GM23338 (cell line): ENCODE results near the gene CABP2. TPM values are rescaled to one million over a fixed set of nuclear protein-coding genes. Genes with fewer than 3 reads are reported as not detected.

ENCODE experiments used
- ATAC-seq: fragments of 200-7000 bp; cut with Tn5 transposase; 3 replicates; pipeline ENCODE4 v1.9.1; 2020
- DNase-seq: peaks from one replicate; pipeline ENCODE4 v3.0.0-alpha.2; 2015; ENCODE audit warnings: low spot score
- H2AFZ ChIP-seq: fragments of 200-600 bp; sonication (generic); 2 replicates; pipeline ENCODE4 v1.8.0; 2016; ENCODE audit warnings: antibody characterized with exemption, mild to moderate bottlenecking, moderate library complexity
- H3F3A ChIP-seq: fragments of 200-600 bp; sonication (generic); replicated peaks from 2 replicates; pipeline ENCODE4 v1.8.0; 2017; ENCODE audit warnings: antibody characterized with exemption, mixed run types, low read depth
- H3K27ac ChIP-seq: fragments of 200-600 bp; sonication (generic); 2 replicates; pipeline ENCODE4 v1.6.1; 2016; ENCODE audit warnings: low read depth
- H3K27me3 ChIP-seq: fragments of 200-600 bp; sonication (generic); 2 replicates; pipeline ENCODE4 v1.8.0; 2016; ENCODE audit warnings: mild to moderate bottlenecking, mixed run types, moderate library complexity; ENCODE audit not compliant: insufficient read depth
- H3K36me3 ChIP-seq: fragments of 200-600 bp; sonication (generic); 2 replicates; pipeline ENCODE4 v1.8.0; 2016; ENCODE audit warnings: mild to moderate bottlenecking; ENCODE audit not compliant: insufficient read depth
- H3K4me1 ChIP-seq: fragments of 200-600 bp; sonication (generic); 2 replicates; pipeline ENCODE4 v1.8.0; 2016; ENCODE audit warnings: mild to moderate bottlenecking, moderate library complexity; ENCODE audit not compliant: insufficient read depth
- H3K4me2 ChIP-seq: fragments of 200-600 bp; sonication (generic); 2 replicates; pipeline ENCODE4 v1.7.1; 2017; ENCODE audit warnings: mixed run types
- H3K4me3 ChIP-seq: fragments of 200-600 bp; sonication (generic); 2 replicates; pipeline ENCODE4 v1.6.1; 2016; ENCODE audit warnings: mixed run types
- H3K79me2 ChIP-seq: fragments of 200-600 bp; sonication (generic); replicated peaks from 2 replicates; pipeline ENCODE4 v1.8.0; 2017; ENCODE audit warnings: mild to moderate bottlenecking; ENCODE audit not compliant: insufficient read depth
- H3K9me2 ChIP-seq: fragments of 200-600 bp; sonication (generic); 2 replicates; pipeline ENCODE4 v1.8.0; 2017; ENCODE audit not compliant: insufficient read depth
- H4K20me1 ChIP-seq: fragments of 200-600 bp; sonication (generic); replicated peaks from 2 replicates; pipeline ENCODE4 v1.8.0; 2017; ENCODE audit warnings: mild to moderate bottlenecking; ENCODE audit not compliant: insufficient read depth
- H3K27ac Mint-ChIP-seq: 2 replicates; pipeline ENCODE4 v1.8.0; 2020; ENCODE audit warnings: inconsistent platforms, mild to moderate bottlenecking, moderate library complexity, mixed read lengths
- H3K27me3 Mint-ChIP-seq: 3 replicates; pipeline ENCODE4 v1.8.0; 2022; ENCODE audit warnings: low read depth, mild to moderate bottlenecking, moderate library complexity, mixed read lengths, inconsistent platforms; ENCODE audit not compliant: insufficient read depth, poor library complexity
- H3K36me3 Mint-ChIP-seq: 3 replicates; pipeline ENCODE4 v1.8.0; 2021; ENCODE audit warnings: low read depth, mild to moderate bottlenecking, inconsistent platforms, moderate library complexity, mixed read lengths
- H3K4me1 Mint-ChIP-seq: 3 replicates; pipeline ENCODE4 v1.8.0; 2020; ENCODE audit warnings: mild to moderate bottlenecking, inconsistent platforms, mixed read lengths
- H3K4me3 Mint-ChIP-seq: 3 replicates; pipeline ENCODE4 v1.8.0; 2021; ENCODE audit warnings: moderate library complexity, mild to moderate bottlenecking, inconsistent platforms, mixed read lengths
- H3K9me3 Mint-ChIP-seq: 3 replicates; pipeline ENCODE4 v1.8.0; 2020; ENCODE audit warnings: moderate library complexity, mild to moderate bottlenecking, inconsistent platforms, mixed read lengths
- CREB1 ChIP-seq: fragments of 250-450 bp; sonication (Bioruptor Pico); IDR thresholded peaks from 2 replicates; pipeline ENCODE4 v1.5.0; 2020; ENCODE audit warnings: low read depth, mild to moderate bottlenecking, moderate library complexity
- EZH2 ChIP-seq: fragments of 200-600 bp; sonication (generic); IDR thresholded peaks from one replicate; pipeline ENCODE4 v1.8.0; 2017; ENCODE audit warnings: antibody characterized with exemption, mild to moderate bottlenecking, low read depth; ENCODE audit not compliant: unreplicated experiment
- EZH2phosphoT487 ChIP-seq: fragments of 200-600 bp; sonication (generic); IDR thresholded peaks from one replicate; pipeline ENCODE4 v1.8.1; 2018; ENCODE audit warnings: antibody characterized with exemption; ENCODE audit not compliant: unreplicated experiment
- JUNB ChIP-seq: IDR thresholded peaks from one replicate; pipeline ENCODE4 v1.6.1; 2016; ENCODE audit warnings: antibody characterized with exemption; ENCODE audit not compliant: unreplicated experiment
- NANOG ChIP-seq: IDR thresholded peaks from 2 replicates; pipeline ENCODE4 v1.6.1; 2016; ENCODE audit warnings: antibody characterized with exemption, borderline replicate concordance
- POLR2AphosphoS5 ChIP-seq: IDR thresholded peaks from 2 replicates; pipeline ENCODE4 v1.6.1; 2016; ENCODE audit warnings: antibody characterized with exemption, low read depth
- STAT1 ChIP-seq: IDR thresholded peaks from one replicate; pipeline ENCODE4 v1.6.1; 2016; ENCODE audit warnings: antibody characterized with exemption; ENCODE audit not compliant: unreplicated experiment
- ZNF114 ChIP-seq: fragments of 250-450 bp; sonication (Bioruptor Pico); IDR thresholded peaks from 2 replicates; pipeline ENCODE4 v1.5.0; 2020; ENCODE audit warnings: mild to moderate bottlenecking, moderate library complexity
- ZNF331 ChIP-seq: fragments of 250-450 bp; sonication (Bioruptor Pico); IDR thresholded peaks from 2 replicates; pipeline ENCODE4 v1.5.0; 2020; ENCODE audit warnings: low read depth, mild to moderate bottlenecking, moderate library complexity
- polyA plus RNA-seq: library from polyadenylated mRNA; unstranded; fragments of >200 nt; fragmentation: Nextera tagmentation; extraction: Ambion mirVana; gene quantifications from 2 replicates; pipeline ENCODE4 v1.2.1, GENCODE V29; 2016
- total RNA-seq: library from RNA; depleted of rRNA; stranded (reverse); fragments of >200 nt; shearing (Covaris generic); gene quantifications from 2 replicates; pipeline ENCODE4 v1.2.3, GENCODE V29; 2014
- TF ChIP-seq, protein P1 (sequence below): IDR thresholded peaks from 2 replicates; pipeline ENCODE4 v1.6.1; 2016; ENCODE audit warnings: antibody characterized with exemption
- TF ChIP-seq, protein P2 (sequence below), 2 experiments: fragments of 200-600 bp in 1 of 2; sonication (generic) in 1 of 2; conservative IDR thresholded peaks; 2 replicates each; pipeline versions ENCODE4 v1.5.1 to v1.6.1; 2016 to 2017; ENCODE audit warnings: antibody characterized with exemption in 2 of 2, low read depth in 2 of 2, mild to moderate bottlenecking in 2 of 2, moderate library complexity in 1 of 2
- TF ChIP-seq, protein P3 (sequence below): fragments of 250-450 bp; sonication (Bioruptor Pico); IDR thresholded peaks from 2 replicates; pipeline ENCODE4 v1.5.0; 2020; ENCODE audit warnings: mild to moderate bottlenecking, moderate library complexity
- TF ChIP-seq, protein P4 (sequence below): IDR thresholded peaks from one replicate; pipeline ENCODE4 v1.6.1; 2018; ENCODE audit warnings: antibody characterized with exemption; ENCODE audit not compliant: unreplicated experiment

CABP2 gene
- total and polyA plus RNA-seq, 2 experiments from 2014 or later, result not detected

DNA sequence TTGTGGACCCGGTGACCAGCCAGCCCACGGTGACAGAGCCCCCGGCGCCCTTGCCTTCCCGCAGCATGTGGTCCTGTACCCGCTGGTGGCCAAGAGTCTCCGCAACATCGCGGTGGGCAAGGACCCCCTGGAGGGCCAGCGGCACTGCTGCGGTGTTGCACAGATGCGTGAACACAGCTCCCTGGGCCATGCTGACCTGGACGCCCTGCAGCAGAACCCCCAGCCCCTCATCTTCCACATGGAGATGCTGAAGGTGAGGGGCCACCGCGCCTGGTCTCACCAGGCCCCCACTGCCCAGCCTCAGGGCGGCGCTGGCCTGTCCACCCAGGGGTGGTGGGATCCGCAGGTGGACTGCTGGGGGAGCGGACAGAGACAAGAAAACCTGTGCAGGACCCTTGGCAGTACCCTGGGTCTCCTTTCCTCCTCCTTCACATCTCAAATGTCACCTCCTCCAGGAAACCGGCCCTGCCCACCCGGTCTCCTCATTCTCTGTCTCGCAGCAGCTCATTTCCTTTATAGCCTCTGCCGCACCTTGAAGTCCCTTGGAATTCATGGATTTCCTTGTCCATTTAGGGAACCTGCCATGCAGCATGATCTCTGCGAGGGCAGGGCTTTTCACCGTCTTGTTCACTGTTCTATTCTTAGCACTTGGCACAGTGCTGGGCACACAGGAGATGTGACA lies 33.9 kb downstream of the CABP2 start:
- H3K79me2 ChIP-seq, result no peaks in the 10 kb centered on the region
- no peaks in the 10 kb centered on the region for H3K9me2 ChIP-seq
- no peaks in the 10 kb centered on the region; the same call in 1 of the 2 replicates for H4K20me1 ChIP-seq
- H3K4me1 ChIP-seq, result no peaks in the 10 kb centered on the region
- H2AFZ ChIP-seq, result no peak overlapping the region
- H3F3A ChIP-seq, result 0 out of 2 replicates have a peak, but pooled peaks cover 3% of the 10 kb centered on the region
- no peaks in the 10 kb centered on the region for H3K27me3 ChIP-seq
- Mint-ChIP-seq H3K4me3 (no peak overlapping the region; the same call in 2 of the 3 replicates), H3K4me1 (peaks cover 14% of the 10 kb centered on the region), H3K27ac (no peak overlapping the region), H3K9me3 (no peaks in the 10 kb centered on the region; the same call in 2 of the 3 replicates), H3K36me3 (peaks cover 14% of the 10 kb centered on the region; the same call in 1 of the 3 replicates), H3K27me3 (peaks cover 9% of the 10 kb centered on the region)
- H3K4me2 ChIP-seq, result no peak overlapping the region
- TF ChIP-seq EZH2phosphoT487 (no peak), EZH2 (no peak), CREB1 (CRISPR knock-in tag) (no peak), ZNF331 (CRISPR knock-in tag) (no peak), ZNF114 (CRISPR knock-in tag) (no peak), NANOG (no peak), JUNB (no peak), STAT1 (no peak), POLR2AphosphoS5 (no peak)
- TF ChIP-seq, protein P1, sequence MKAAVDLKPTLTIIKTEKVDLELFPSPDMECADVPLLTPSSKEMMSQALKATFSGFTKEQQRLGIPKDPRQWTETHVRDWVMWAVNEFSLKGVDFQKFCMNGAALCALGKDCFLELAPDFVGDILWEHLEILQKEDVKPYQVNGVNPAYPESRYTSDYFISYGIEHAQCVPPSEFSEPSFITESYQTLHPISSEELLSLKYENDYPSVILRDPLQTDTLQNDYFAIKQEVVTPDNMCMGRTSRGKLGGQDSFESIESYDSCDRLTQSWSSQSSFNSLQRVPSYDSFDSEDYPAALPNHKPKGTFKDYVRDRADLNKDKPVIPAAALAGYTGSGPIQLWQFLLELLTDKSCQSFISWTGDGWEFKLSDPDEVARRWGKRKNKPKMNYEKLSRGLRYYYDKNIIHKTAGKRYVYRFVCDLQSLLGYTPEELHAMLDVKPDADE, result no peak
- TF ChIP-seq, protein P2, sequence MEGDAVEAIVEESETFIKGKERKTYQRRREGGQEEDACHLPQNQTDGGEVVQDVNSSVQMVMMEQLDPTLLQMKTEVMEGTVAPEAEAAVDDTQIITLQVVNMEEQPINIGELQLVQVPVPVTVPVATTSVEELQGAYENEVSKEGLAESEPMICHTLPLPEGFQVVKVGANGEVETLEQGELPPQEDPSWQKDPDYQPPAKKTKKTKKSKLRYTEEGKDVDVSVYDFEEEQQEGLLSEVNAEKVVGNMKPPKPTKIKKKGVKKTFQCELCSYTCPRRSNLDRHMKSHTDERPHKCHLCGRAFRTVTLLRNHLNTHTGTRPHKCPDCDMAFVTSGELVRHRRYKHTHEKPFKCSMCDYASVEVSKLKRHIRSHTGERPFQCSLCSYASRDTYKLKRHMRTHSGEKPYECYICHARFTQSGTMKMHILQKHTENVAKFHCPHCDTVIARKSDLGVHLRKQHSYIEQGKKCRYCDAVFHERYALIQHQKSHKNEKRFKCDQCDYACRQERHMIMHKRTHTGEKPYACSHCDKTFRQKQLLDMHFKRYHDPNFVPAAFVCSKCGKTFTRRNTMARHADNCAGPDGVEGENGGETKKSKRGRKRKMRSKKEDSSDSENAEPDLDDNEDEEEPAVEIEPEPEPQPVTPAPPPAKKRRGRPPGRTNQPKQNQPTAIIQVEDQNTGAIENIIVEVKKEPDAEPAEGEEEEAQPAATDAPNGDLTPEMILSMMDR (conservative IDR thresholded peaks at IDR 0.05; ENCODE audit: low read depth in 2 of 2), result no peak
- TF ChIP-seq, protein P3, sequence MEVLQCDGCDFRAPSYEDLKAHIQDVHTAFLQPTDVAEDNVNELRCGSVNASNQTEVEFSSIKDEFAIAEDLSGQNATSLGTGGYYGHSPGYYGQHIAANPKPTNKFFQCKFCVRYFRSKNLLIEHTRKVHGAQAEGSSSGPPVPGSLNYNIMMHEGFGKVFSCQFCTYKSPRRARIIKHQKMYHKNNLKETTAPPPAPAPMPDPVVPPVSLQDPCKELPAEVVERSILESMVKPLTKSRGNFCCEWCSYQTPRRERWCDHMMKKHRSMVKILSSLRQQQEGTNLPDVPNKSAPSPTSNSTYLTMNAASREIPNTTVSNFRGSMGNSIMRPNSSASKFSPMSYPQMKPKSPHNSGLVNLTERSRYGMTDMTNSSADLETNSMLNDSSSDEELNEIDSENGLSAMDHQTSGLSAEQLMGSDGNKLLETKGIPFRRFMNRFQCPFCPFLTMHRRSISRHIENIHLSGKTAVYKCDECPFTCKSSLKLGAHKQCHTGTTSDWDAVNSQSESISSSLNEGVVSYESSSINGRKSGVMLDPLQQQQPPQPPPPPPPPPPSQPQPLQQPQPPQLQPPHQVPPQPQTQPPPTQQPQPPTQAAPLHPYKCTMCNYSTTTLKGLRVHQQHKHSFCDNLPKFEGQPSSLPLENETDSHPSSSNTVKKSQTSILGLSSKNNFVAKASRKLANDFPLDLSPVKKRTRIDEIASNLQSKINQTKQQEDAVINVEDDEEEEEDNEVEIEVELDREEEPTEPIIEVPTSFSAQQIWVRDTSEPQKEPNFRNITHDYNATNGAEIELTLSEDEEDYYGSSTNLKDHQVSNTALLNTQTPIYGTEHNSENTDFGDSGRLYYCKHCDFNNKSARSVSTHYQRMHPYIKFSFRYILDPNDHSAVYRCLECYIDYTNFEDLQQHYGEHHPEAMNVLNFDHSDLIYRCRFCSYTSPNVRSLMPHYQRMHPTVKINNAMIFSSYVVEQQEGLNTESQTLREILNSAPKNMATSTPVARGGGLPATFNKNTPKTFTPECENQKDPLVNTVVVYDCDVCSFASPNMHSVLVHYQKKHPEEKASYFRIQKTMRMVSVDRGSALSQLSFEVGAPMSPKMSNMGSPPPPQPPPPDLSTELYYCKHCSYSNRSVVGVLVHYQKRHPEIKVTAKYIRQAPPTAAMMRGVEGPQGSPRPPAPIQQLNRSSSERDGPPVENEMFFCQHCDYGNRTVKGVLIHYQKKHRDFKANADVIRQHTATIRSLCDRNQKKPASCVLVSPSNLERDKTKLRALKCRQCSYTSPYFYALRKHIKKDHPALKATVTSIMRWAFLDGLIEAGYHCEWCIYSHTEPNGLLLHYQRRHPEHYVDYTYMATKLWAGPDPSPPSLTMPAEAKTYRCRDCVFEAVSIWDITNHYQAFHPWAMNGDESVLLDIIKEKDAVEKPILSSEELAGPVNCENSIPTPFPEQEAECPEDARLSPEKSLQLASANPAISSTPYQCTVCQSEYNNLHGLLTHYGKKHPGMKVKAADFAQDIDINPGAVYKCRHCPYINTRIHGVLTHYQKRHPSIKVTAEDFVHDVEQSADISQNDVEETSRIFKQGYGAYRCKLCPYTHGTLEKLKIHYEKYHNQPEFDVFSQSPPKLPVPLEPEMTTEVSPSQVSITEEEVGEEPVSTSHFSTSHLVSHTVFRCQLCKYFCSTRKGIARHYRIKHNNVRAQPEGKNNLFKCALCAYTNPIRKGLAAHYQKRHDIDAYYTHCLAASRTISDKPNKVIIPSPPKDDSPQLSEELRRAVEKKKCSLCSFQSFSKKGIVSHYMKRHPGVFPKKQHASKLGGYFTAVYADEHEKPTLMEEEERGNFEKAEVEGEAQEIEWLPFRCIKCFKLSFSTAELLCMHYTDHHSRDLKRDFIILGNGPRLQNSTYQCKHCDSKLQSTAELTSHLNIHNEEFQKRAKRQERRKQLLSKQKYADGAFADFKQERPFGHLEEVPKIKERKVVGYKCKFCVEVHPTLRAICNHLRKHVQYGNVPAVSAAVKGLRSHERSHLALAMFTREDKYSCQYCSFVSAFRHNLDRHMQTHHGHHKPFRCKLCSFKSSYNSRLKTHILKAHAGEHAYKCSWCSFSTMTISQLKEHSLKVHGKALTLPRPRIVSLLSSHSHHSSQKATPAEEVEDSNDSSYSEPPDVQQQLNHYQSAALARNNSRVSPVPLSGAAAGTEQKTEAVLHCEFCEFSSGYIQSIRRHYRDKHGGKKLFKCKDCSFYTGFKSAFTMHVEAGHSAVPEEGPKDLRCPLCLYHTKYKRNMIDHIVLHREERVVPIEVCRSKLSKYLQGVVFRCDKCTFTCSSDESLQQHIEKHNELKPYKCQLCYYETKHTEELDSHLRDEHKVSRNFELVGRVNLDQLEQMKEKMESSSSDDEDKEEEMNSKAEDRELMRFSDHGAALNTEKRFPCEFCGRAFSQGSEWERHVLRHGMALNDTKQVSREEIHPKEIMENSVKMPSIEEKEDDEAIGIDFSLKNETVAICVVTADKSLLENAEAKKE (CRISPR knock-in tag), result no peak
- TF ChIP-seq, protein P4, sequence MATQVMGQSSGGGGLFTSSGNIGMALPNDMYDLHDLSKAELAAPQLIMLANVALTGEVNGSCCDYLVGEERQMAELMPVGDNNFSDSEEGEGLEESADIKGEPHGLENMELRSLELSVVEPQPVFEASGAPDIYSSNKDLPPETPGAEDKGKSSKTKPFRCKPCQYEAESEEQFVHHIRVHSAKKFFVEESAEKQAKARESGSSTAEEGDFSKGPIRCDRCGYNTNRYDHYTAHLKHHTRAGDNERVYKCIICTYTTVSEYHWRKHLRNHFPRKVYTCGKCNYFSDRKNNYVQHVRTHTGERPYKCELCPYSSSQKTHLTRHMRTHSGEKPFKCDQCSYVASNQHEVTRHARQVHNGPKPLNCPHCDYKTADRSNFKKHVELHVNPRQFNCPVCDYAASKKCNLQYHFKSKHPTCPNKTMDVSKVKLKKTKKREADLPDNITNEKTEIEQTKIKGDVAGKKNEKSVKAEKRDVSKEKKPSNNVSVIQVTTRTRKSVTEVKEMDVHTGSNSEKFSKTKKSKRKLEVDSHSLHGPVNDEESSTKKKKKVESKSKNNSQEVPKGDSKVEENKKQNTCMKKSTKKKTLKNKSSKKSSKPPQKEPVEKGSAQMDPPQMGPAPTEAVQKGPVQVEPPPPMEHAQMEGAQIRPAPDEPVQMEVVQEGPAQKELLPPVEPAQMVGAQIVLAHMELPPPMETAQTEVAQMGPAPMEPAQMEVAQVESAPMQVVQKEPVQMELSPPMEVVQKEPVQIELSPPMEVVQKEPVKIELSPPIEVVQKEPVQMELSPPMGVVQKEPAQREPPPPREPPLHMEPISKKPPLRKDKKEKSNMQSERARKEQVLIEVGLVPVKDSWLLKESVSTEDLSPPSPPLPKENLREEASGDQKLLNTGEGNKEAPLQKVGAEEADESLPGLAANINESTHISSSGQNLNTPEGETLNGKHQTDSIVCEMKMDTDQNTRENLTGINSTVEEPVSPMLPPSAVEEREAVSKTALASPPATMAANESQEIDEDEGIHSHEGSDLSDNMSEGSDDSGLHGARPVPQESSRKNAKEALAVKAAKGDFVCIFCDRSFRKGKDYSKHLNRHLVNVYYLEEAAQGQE, result no peak
- H3K4me3 ChIP-seq, result no peak overlapping the region
- no peaks in the 10 kb centered on the region; the same call in 1 of the 2 replicates for H3K36me3 ChIP-seq
- ATAC-seq (no peak), DNase-seq (no peak)
- H3K27ac ChIP-seq, result no peak overlapping the region
